ENCODE results near the gene NEDD8.

The NEDD8 gene

GRCh38 chr14:24255438-24255837 is 23.3 kb upstream of the NEDD8 start:
- H3K4me3 ChIP-seq (ENCODE audit: low read depth, low read length) = no peak overlapping the region
- DNase-seq (ENCODE audit: low read depth) = no peak
- no peak for TF ChIP-seq CTCF (IDR thresholded peaks at IDR 0.05; ENCODE audit: low read depth, low read length, missing control alignments)
- in situ Hi-C loops (cut with HindIII; ENCODE audit: low sequenced_read_pairs) = no loop called here

GRCh38 chr14:24254630-24255392 is 22.6 kb upstream of the NEDD8 start:
- DNase-seq (ENCODE audit: low read depth) = no peak
- in situ Hi-C loops (cut with HindIII; ENCODE audit: low sequenced_read_pairs) = no loop called here
- TF ChIP-seq CTCF (IDR thresholded peaks at IDR 0.05; ENCODE audit: low read depth, low read length, missing control alignments) = no peak
- H3K4me3 ChIP-seq (ENCODE audit: low read depth, low read length) = no peak overlapping the region

- no peak for TF ChIP-seq CTCF (IDR thresholded peaks at IDR 0.05; ENCODE audit: low read depth, low read length, missing control alignments)
- H3K4me3 ChIP-seq (ENCODE audit: low read depth, low read length) = no peak overlapping the region
- in situ Hi-C loops (cut with HindIII; ENCODE audit: low sequenced_read_pairs) = no loop called here
Measured at GRCh38 chr14:24253936-24254335, 21.8 kb upstream of the NEDD8 start.

GRCh38 chr14:24252289-24253124 is 20.3 kb upstream of the NEDD8 start:
- H3K4me3 ChIP-seq (ENCODE audit: low read depth, low read length) = no peak overlapping the region
- no peak for DNase-seq (ENCODE audit: low read depth)
- TF ChIP-seq CTCF (IDR thresholded peaks at IDR 0.05; ENCODE audit: low read depth, low read length, missing control alignments) = no peak
- in situ Hi-C loops (cut with HindIII; ENCODE audit: low sequenced_read_pairs) = no loop called here

More at GRCh38 chr14:24253936-24254335, 21.8 kb upstream of the NEDD8 start:
- no peak for DNase-seq (ENCODE audit: low read depth)

GRCh38 chr14:24251880-24252288 is 19.7 kb upstream of the NEDD8 start:
- no peak for TF ChIP-seq CTCF (IDR thresholded peaks at IDR 0.05; ENCODE audit: low read depth, low read length, missing control alignments)
- no peak for DNase-seq (ENCODE audit: low read depth)
- H3K4me3 ChIP-seq (ENCODE audit: low read depth, low read length) = no peak overlapping the region
- in situ Hi-C loops (cut with HindIII; ENCODE audit: low sequenced_read_pairs) = no loop called here

GRCh38 chr14:24250354-24250753 is 18.2 kb upstream of the NEDD8 start:
- no peak overlapping the region for H3K4me3 ChIP-seq (ENCODE audit: low read depth, low read length)
- no peak for TF ChIP-seq CTCF (IDR thresholded peaks at IDR 0.05; ENCODE audit: low read depth, low read length, missing control alignments)
- no peak for DNase-seq (ENCODE audit: low read depth)
- in situ Hi-C loops (cut with HindIII; ENCODE audit: low sequenced_read_pairs) = no loop called here

Measured in astrocyte of the cerebellum (primary cell).